Measurements from ENCODE around the gene ZNF219.

ZNF219 gene

GRCh38 chr14:21086908-21087293 is 11.6 kb downstream of the ZNF219 start:
- DNase-seq (ENCODE audit: low spot score), result no peak

GRCh38 chr14:21084998-21085853 is 13.2 kb downstream of the ZNF219 start:
- no peak for DNase-seq (ENCODE audit: low spot score)

GRCh38 chr14:21084396-21084795 is 14.1 kb downstream of the ZNF219 start:
- no peak for DNase-seq (ENCODE audit: low spot score)

DNA sequence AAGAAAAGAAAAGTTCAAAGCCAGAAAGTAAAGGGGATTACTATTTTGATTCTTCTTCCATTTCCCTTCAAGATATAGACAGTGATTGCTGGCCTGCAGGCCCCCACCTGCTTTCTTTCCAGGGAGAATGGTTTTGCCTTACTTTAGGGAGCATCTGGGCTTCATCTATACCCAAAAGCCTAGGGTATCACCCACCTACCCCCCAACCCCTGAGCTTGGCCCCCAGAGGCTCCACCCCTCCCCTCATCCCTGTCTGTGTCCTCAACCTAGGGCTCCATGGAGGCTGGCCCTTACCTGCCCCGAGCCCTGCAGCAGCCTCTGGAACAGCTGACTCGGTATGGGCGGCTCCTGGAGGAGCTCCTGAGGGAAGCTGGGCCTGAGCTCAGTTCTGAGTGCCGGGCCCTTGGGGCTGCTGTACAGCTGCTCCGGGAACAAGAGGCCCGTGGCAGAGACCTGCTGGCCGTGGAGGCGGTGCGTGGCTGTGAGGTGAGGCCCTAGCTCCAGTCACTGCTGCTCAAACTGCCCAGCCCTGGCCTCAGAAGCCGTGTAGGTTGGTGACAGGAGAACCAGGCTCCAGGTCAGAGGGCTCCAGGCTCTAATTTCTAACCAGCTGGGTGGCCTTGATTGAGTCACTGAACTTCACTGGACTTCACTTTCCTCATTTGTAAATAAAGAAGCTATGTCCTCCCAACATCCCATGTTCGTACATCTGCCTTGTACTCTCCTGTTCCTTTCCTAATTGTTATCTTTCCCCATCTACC is 14.7 kb downstream of the ZNF219 start:
- DNase-seq (ENCODE audit: low spot score), result no peak

DNA sequence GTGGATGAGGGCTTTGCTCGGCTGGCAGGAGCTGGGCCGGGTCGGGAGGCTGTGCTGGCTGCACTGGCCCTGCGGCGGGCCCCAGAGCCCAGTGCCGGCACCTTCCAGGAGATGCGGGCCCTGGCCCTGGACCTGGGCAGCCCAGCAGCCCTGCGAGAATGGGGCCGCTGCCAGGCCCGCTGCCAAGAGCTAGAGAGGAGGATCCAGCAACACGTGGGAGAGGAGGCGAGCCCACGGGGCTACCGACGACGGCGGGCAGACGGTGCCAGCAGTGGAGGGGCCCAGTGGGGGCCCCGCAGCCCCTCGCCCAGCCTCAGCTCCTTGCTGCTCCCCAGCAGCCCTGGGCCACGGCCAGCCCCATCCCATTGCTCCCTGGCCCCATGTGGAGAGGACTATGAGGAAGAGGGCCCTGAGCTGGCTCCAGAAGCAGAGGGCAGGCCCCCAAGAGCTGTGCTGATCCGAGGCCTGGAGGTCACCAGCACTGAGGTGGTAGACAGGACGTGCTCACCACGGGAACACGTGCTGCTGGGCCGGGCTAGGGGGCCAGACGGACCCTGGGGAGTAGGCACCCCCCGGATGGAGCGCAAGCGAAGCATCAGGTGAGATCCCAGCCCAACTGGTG is 16.8 kb downstream of the ZNF219 start:
- no peak for DNase-seq (ENCODE audit: low spot score)

DNA sequence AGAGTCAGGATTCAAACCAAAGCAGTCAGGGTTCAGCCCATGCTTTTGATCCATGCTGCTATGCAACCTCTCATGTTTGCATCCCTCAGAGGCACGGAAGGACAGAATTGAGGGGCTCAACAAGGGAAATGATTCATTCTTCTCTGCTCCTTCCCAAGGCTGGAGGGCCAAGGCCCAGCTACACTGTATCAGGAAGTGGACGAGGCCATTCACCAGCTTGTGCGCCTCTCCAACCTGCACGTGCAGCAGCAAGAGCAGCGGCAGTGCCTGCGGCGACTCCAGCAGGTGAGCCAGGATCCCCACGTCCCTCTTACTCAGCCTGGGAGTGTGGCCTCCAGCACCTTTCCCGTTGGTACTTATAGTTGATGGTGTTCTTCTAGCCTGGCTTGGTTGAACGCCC is 19.7 kb downstream of the ZNF219 start:
- no peak for DNase-seq (ENCODE audit: low spot score)

GRCh38 chr14:21078287-21078686 is 20.2 kb downstream of the ZNF219 start:
- DNase-seq (ENCODE audit: low spot score), result no peak

DNA sequence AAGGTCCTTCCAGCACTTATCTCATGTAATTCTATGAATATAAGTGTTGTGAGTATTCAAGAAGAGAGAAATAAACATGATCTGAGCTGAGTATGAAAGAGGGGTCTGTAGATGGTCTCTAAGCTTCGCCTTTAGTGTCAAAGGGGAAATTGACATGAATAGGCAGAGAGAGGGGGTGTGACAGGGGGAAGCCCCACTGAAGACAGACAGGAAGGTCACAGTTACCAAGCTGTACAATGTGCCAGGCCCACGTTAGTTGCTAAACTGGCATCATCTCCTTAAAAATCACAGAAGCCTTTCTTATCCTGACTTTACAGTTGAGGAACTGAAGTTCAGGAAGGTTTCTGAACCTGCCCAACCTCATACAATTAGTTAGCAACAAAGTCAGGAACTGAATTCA is 20.8 kb downstream of the ZNF219 start:
- DNase-seq (ENCODE audit: low spot score), result no peak

- DNase-seq (ENCODE audit: low spot score), result no peak
These were observed 22.6 kb downstream of the ZNF219 start for GRCh38 chr14:21075719-21076437.

- DNase-seq (ENCODE audit: low spot score), result no peak
These were observed 23.8 kb downstream of the ZNF219 start for GRCh38 chr14:21074398-21075272.

DNA sequence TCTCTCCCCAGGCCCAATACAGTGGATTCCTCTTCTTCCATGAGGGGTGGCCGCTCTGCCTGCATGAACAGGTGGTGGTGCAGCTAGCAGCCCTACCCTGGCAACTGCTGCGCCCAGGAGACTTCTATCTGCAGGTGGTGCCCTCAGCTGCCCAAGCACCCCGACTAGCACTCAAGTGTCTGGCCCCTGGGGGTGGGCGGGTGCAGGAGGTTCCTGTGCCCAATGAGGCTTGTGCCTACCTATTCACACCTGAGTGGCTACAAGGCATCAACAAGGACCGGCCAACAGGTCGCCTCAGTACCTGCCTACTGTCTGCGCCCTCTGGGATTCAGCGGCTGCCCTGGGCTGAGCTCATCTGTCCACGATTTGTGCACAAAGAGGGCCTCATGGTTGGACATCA is 24.5 kb downstream of the ZNF219 start:
- no peak for DNase-seq (ENCODE audit: low spot score)

GRCh38 chr14:21072781-21073339 is 25.6 kb downstream of the ZNF219 start:
- DNase-seq (ENCODE audit: low spot score), result no peak

- no peak for DNase-seq (ENCODE audit: low spot score)
These were observed 26.4 kb downstream of the ZNF219 start for GRCh38 chr14:21072031-21072473.

GRCh38 chr14:21071225-21072030 is 27.0 kb downstream of the ZNF219 start:
- DNase-seq (ENCODE audit: low spot score), result peak; percentile 80

DNA sequence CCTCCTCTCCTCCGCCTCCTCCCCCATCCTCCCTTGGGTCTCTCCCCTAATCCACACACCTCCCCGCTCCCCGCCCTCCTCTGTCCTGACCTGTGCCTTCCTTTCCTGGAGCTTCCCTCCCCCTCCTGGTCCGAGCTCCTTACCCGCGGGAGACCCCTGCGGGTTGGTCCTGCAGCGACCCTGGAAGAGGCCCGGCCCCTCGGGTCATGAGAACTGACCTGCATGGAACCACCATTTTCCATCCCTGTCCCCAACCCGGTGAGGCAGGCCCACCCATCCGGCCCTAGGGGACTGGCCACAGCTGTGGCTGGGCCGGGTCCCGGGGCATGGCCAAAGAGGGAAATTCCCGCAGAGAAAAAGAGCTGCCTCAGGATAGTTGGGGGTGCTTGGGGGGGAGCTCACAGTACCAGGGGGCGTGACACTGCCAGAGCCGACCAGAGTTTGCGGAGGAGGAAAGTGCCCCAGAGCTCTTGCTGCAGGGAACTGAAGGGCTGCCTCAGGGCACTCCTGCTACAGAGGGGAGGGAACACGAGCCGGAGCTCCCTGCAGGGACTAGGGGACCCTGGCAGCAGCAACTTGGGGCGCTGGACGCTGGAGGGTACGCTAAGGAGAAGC is 27.7 kb downstream of the ZNF219 start:
- peak; percentile 39 for DNase-seq (ENCODE audit: low spot score)

GRCh38 chr14:21070083-21070609 is 28.3 kb downstream of the ZNF219 start, which contains the start of gene ARHGEF40:
Gene ARHGEF40, plus strand, starts transcription at chr14:21070304. Its CDS starts 93 bp downstream, at chr14:21070397.
- peak; percentile 84 for DNase-seq (ENCODE audit: low spot score)

DNA sequence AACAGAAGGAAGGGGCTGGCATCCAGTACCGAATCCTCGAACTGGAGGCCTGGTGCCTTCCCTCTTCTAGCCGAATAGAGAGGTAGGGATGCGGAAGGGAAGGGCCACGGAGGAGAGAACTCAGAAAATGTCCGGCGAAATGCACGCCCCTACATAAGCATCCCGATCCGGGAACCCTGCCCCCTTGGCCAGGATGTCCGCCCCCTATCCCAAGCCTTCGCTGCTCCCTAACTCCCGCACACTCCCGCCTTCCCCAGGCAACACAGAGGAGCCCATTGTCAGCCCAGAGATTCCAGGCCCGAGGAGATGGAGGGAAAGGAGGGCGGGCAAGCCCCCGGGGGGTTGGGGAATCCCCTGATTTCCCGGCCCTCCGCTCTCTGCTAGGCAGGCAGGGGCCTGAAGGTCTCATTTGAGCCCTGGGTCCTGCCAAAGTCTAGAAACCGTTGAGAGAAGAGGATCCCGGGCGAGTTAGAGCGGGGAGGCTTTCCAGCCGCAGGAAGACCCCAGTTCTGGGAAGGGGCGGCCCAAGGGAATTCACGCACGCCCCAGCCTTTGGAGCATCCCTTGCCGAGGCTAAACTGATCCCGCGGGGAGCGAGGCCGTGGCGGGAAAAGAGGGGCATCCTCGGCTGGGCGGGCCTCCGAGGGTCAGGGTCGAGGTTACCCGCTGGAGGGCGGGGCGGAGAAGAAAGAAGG is 28.9 kb downstream of the ZNF219 start:
- DNase-seq (ENCODE audit: low spot score), result peak; percentile 84
